Mesenchymal stem cell (in vitro differentiated cells and primary cell): Measurements from ENCODE around the gene SNX27. TPM values are rescaled to one million over a fixed set of nuclear protein-coding genes. Genes with fewer than 3 reads are reported as not detected.

ENCODE experiments used
- DNase-seq: peaks from one replicate; pipeline ENCODE4 v3.0.0-alpha.2; 2013
- H2AFZ ChIP-seq: one replicate; pipeline ENCODE4 v1.6.1; 2013; ENCODE audit warnings: low read depth, mild to moderate bottlenecking, control low read depth, inconsistent platforms, low read length, moderate library complexity
- H2AK5ac ChIP-seq: 2 replicates; pipeline ENCODE4 v1.6.1; 2013; ENCODE audit warnings: low read length, moderate library complexity, mild to moderate bottlenecking, inconsistent platforms; ENCODE audit not compliant: severe bottlenecking
- H2BK120ac ChIP-seq: one replicate; pipeline ENCODE4 v1.6.1; 2013; ENCODE audit warnings: low read depth, mild to moderate bottlenecking, inconsistent platforms, low read length, moderate library complexity
- H2BK12ac ChIP-seq, 2 experiments: one replicate each; pipeline ENCODE4 v1.6.1; 2013; ENCODE audit warnings: inconsistent platforms in 2 of 2, low read length in 2 of 2, mild to moderate bottlenecking in 2 of 2, moderate library complexity in 2 of 2, control low read depth in 1 of 2
- H2BK15ac ChIP-seq: one replicate; pipeline ENCODE4 v1.6.1; 2013; ENCODE audit warnings: mild to moderate bottlenecking, low read depth, inconsistent platforms; ENCODE audit not compliant: poor library complexity, severe bottlenecking
- H2BK5ac ChIP-seq: 2 replicates; pipeline ENCODE4 v1.6.1; 2013; ENCODE audit warnings: low read depth, mild to moderate bottlenecking, low read length, control low read depth, inconsistent platforms; ENCODE audit not compliant: poor library complexity, severe bottlenecking
- H3K14ac ChIP-seq, 2 experiments: one replicate each; pipeline ENCODE4 v1.6.1; 2013; ENCODE audit warnings: inconsistent platforms in 2 of 2, low read length in 2 of 2, control low read depth in 1 of 2, mild to moderate bottlenecking in 1 of 2, moderate library complexity in 1 of 2
- H3K18ac ChIP-seq, 2 experiments: one replicate each; pipeline ENCODE4 v1.6.1; 2013; ENCODE audit warnings: inconsistent platforms in 2 of 2, low read length in 2 of 2, control low read depth in 1 of 2, low read depth in 1 of 2, mild to moderate bottlenecking in 1 of 2
- H3K23ac ChIP-seq, 2 experiments: one replicate each; pipeline ENCODE4 v1.6.1; 2013; ENCODE audit warnings: inconsistent platforms in 2 of 2, low read length in 2 of 2, mild to moderate bottlenecking in 2 of 2, moderate library complexity in 2 of 2, control low read depth in 1 of 2
- H3K27ac ChIP-seq: 2 replicates; pipeline ENCODE4 v1.5.1; 2013; ENCODE audit warnings: mild to moderate bottlenecking, moderate library complexity, low read length, control low read depth, inconsistent platforms; ENCODE audit not compliant: poor library complexity, severe bottlenecking
- H3K27me3 ChIP-seq, 2 experiments: 2 replicates each; pipeline versions ENCODE4 v1.6.1 to v1.7.0; 2013; ENCODE audit warnings: low read length in 2 of 2, mild to moderate bottlenecking in 2 of 2, moderate library complexity in 2 of 2, control low read depth in 1 of 2, inconsistent platforms in 1 of 2; ENCODE audit not compliant: control insufficient read depth in 1 of 2, insufficient read depth in 1 of 2
- H3K36me3 ChIP-seq, 2 experiments: 2 replicates each; pipeline versions ENCODE4 v1.6.1 to v1.7.0; 2013; ENCODE audit warnings: low read length in 2 of 2, control low read depth in 1 of 2, inconsistent platforms in 1 of 2, low read depth in 1 of 2, mild to moderate bottlenecking in 1 of 2; ENCODE audit not compliant: insufficient read depth in 2 of 2, control insufficient read depth in 1 of 2
- H3K4ac ChIP-seq, 2 experiments: one replicate each; pipeline ENCODE4 v1.6.1; 2013; ENCODE audit warnings: inconsistent platforms in 2 of 2, low read length in 2 of 2, mild to moderate bottlenecking in 2 of 2, moderate library complexity in 2 of 2, control low read depth in 1 of 2, low read depth in 1 of 2
- H3K4me1 ChIP-seq: 2 replicates; pipeline ENCODE4 v1.6.1; 2013; ENCODE audit warnings: low read depth, low read length, control low read depth; ENCODE audit not compliant: control insufficient read depth, insufficient read depth
- H3K4me2 ChIP-seq: 2 replicates; pipeline ENCODE4 v1.6.1; 2013; ENCODE audit warnings: low read length, mild to moderate bottlenecking, inconsistent platforms; ENCODE audit not compliant: poor library complexity, severe bottlenecking
- H3K4me3 ChIP-seq, 2 experiments: 2 replicates each; pipeline versions ENCODE4 v1.5.1 to v1.7.0; 2013; ENCODE audit warnings: low read length in 2 of 2, mild to moderate bottlenecking in 2 of 2, control low read depth in 1 of 2, low read depth in 1 of 2; ENCODE audit not compliant: insufficient read depth in 1 of 2
- H3K79me1 ChIP-seq: replicated peaks from 2 replicates; pipeline ENCODE4 v1.6.1; 2013; ENCODE audit warnings: mild to moderate bottlenecking, control low read depth, low read length, inconsistent platforms; ENCODE audit not compliant: poor library complexity, severe bottlenecking
- H3K9ac ChIP-seq: 2 replicates; pipeline ENCODE4 v1.7.0; 2013; ENCODE audit warnings: mild to moderate bottlenecking, low read length, moderate library complexity
- H3K9me3 ChIP-seq: 2 replicates; pipeline ENCODE4 v1.7.0; 2013; ENCODE audit warnings: mild to moderate bottlenecking, low read length; ENCODE audit not compliant: control insufficient read depth
- H4K8ac ChIP-seq: one replicate; pipeline ENCODE4 v1.6.1; 2013; ENCODE audit warnings: inconsistent platforms, mild to moderate bottlenecking, low read length, moderate library complexity
- H4K91ac ChIP-seq: one replicate; pipeline ENCODE4 v1.6.1; 2013; ENCODE audit warnings: mild to moderate bottlenecking, low read length, inconsistent platforms
- WGBS: methylation state at CpG from one replicate; pipeline ENCODE4 v1.1.7; 2013; ENCODE audit warnings: mixed read lengths; 5-methylcytosine and 5-hydroxymethylcytosine counted together
- polyA plus RNA-seq, 2 experiments: library from polyadenylated mRNA; stranded (reverse); fragments of 200-250 nt; gene quantifications; one replicate each; pipeline ENCODE4 v1.2.3, GENCODE V29; 2013

Gene SNX27
- polyA plus RNA-seq (2013, experiment 1 of 2), result 19.7 TPM
- 18.9 TPM for polyA plus RNA-seq (2013, experiment 2 of 2)

DNA sequence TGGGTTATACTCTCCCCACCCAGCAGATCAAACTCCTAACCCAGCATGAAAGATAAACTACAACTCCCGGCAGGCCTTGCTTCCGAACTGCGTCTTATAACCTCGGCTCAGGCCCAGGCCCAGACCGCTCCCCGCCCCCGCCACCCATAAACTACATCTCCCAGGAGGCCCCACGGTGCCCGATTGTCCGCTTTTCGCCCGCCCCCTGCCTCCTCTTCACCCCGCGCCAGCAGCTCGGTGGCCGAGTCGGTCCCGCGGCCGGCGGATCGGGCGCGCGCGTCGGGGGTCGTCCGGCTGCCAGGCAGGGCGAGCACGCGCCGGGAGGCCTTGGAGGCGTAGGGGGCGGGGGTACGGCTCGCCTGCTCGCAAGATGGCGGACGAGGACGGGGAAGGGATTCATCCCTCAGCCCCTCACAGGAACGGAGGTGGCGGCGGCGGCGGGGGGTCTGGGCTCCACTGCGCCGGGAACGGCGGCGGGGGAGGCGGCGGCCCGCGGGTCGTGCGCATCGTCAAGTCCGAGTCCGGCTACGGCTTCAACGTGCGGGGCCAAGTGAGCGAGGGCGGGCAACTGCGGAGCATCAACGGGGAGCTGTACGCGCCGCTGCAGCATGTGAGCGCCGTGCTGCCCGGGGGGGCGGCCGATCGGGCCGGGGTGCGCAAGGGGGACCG is at the start of gene SNX27:
Gene SNX27 (plus strand): TSS at position 219 of the 669 bp plus-strand sequence. CDS start 152 bp downstream, at position 371.
- Histone ChIP-seq H3K4me2 (peak within 1 kb of the TSS; percentile 93), H2BK15ac (peak within 1 kb of the TSS; percentile 100), H2BK120ac (peak within 1 kb of the TSS; percentile 92), H3K9me3 (no peaks in the 10 kb centered on the region), H3K4ac (peak within 1 kb of the TSS; percentile 87 to 99), H2AFZ (peak within 1 kb of the TSS; percentile 99), H3K4me1 (peaks cover 7% of the 10 kb centered on the region), H3K36me3 (peaks cover 0 to 8% of the 10 kb centered on the region in 2 experiments), H4K8ac (peak within 1 kb of the TSS; percentile 98), H3K18ac (peak within 1 kb of the TSS; percentile 96 to 99), H4K91ac (peak within 1 kb of the TSS; percentile 100), H2BK5ac (peak within 1 kb of the TSS; percentile 95), H3K79me1 (peaks cover 11% of the 10 kb centered on the region), H3K14ac (peak within 1 kb of the TSS in 1 of 2 experiments; percentile 98), H3K27me3 (no peaks in the 10 kb centered on the region), H3K4me3 (peak within 1 kb of the TSS; percentile 90 to 100), H2AK5ac (no peak within 1 kb of the TSS), H3K9ac (peak within 1 kb of the TSS; percentile 88), H2BK12ac (peak within 1 kb of the TSS; percentile 39 to 90), H3K27ac (no peak within 1 kb of the TSS), H3K23ac (peak within 1 kb of the TSS; percentile 96 to 99)
- DNase-seq, result peak; percentile 95
- 1% methylated on average over 63 of the region's 79 CpGs for WGBS

DNA sequence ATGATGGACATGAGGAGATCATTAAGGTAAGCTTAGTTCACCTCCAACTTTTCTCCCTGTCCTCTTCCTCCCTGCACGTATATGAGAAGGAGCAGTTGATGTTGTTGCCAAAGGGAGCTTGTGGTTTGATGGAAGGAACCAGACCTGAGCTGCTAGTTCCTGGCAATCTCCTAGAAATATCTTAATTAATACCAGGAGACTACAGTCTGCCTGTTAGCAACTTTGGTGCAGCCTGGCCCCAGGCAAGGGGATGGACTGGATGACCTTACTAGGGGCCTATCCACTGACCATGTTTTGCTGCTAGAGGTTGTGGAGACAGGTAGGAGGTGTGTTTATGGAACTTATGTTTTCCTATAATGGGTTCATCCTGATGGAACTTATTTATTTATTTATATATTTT is 49.2 kb upstream of the SNX27 start:
- no peak overlapping the region for H2BK120ac ChIP-seq
- no peak overlapping the region for H3K18ac ChIP-seq
- no CpG with 5 or more reads among the region's 1 CpG for WGBS
- peaks cover 15 to 40% of the 10 kb centered on the region in 2 experiments for H3K36me3 ChIP-seq
- H4K8ac ChIP-seq, result no peak overlapping the region
- no peak overlapping the region for H3K4me3 ChIP-seq
- no peak overlapping the region for H2AFZ ChIP-seq
- peaks cover 34% of the 10 kb centered on the region for H3K79me1 ChIP-seq
- H2BK5ac ChIP-seq, result no peak overlapping the region
- H2BK15ac ChIP-seq, result no peak overlapping the region
- H3K23ac ChIP-seq, result no peak overlapping the region
- no peak overlapping the region for H3K14ac ChIP-seq
- DNase-seq, result no peak
- no peak overlapping the region for H2AK5ac ChIP-seq
- H4K91ac ChIP-seq, result no peak overlapping the region
- no peak overlapping the region for H3K27ac ChIP-seq
- H2BK12ac ChIP-seq, result no peak overlapping the region
- H3K27me3 ChIP-seq, result no peaks in the 10 kb centered on the region
- H3K4me1 ChIP-seq, result peaks cover 2% of the 10 kb centered on the region
- H3K9me3 ChIP-seq, result no peaks in the 10 kb centered on the region
- H3K9ac ChIP-seq, result no peak overlapping the region
- H3K4me2 ChIP-seq, result no peak overlapping the region
- H3K4ac ChIP-seq, result no peak overlapping the region

DNA sequence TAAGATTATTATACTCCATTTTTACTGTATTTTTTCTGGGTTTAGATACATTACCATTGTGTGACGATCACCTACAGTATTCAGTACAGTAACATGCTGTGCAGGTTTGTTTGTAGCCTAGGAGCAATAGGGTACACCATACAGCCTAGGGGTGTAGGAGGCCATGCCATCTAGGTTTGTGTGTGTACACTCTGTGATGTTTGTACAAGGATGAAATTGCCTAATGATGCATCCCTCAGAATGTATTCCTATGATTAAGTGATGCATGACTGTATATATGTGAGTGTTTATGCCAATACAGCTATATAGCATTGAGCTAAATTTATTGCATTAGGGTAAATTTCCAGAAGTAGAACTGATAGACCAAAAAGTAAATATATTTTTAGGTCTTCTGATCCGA is 48.5 kb upstream of the SNX27 start:
- WGBS, result 80% methylated on average over 1 of the region's 2 CpGs
- H3K4me1 ChIP-seq, result peaks cover 2% of the 10 kb centered on the region

DNA sequence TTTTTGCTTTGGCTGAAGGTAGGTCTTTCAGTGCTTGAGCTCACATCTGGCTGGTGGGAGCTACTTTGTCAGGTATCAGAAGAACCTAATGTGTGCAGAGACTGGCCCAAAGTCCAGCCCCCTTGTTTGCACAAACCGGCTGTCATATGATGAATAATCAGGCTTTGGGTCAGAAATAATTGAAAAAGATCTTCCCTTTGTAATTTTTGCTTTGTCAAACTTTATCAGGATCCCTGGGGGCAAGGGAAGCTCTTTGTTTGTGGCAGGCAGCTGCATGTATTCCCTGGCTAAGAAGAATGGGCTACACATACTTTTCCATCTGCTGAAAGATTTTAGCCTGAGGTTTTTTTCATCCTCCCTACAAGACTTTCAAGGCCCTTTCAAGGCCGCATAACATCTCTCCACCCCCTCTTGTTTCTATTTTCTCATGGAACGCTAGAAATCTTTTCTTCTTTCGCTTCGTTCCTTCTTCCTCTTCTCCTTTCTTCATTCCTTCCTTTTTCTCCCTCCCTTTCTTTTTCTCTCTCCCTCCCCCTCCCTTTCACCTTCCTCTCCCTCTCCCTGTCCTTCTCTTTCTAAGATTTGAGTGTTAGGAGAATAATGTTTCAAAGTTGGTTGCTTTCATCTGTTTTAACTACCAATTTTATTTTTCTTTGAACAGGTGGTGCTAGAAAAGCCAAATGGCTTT is 46.2 kb upstream of the SNX27 start:
- H2BK5ac ChIP-seq, result no peak overlapping the region
- H2AFZ ChIP-seq, result no peak overlapping the region
- no peak overlapping the region for H3K14ac ChIP-seq
- H3K4me1 ChIP-seq, result peaks cover 8% of the 10 kb centered on the region
- H3K4me3 ChIP-seq, result no peak overlapping the region
- no peak overlapping the region for H2BK12ac ChIP-seq
- H3K23ac ChIP-seq, result no peak overlapping the region
- no peak overlapping the region for H2AK5ac ChIP-seq
- no peak overlapping the region for H3K27ac ChIP-seq
- H2BK120ac ChIP-seq, result no peak overlapping the region
- no peak overlapping the region for H3K4ac ChIP-seq
- no peak for DNase-seq
- no peaks in the 10 kb centered on the region for H3K9me3 ChIP-seq
- H3K36me3 ChIP-seq, result peaks cover 15 to 59% of the 10 kb centered on the region in 2 experiments
- no peaks in the 10 kb centered on the region for H3K27me3 ChIP-seq
- no peak overlapping the region for H4K91ac ChIP-seq
- 91% methylated on average over 5 of the region's 5 CpGs for WGBS
- no peak overlapping the region for H3K18ac ChIP-seq
- H3K9ac ChIP-seq, result peak overlapping the region; percentile 8
- no peak overlapping the region for H3K4me2 ChIP-seq
- no peak overlapping the region for H2BK15ac ChIP-seq
- H4K8ac ChIP-seq, result no peak overlapping the region
- peaks cover 37% of the 10 kb centered on the region for H3K79me1 ChIP-seq

More for the DNA sequence above, 48.5 kb upstream of the SNX27 start:
- Histone ChIP-seq H3K9me3 (no peaks in the 10 kb centered on the region), H2BK15ac (no peak overlapping the region), H2BK5ac (no peak overlapping the region), H2AFZ (no peak overlapping the region), H3K18ac (no peak overlapping the region), H2BK120ac (no peak overlapping the region), H4K91ac (no peak overlapping the region), H3K27ac (no peak overlapping the region), H3K36me3 (peaks cover 15 to 39% of the 10 kb centered on the region in 2 experiments), H3K27me3 (no peaks in the 10 kb centered on the region), H3K4me2 (no peak overlapping the region), H2BK12ac (no peak overlapping the region), H3K14ac (no peak overlapping the region), H3K79me1 (peaks cover 33% of the 10 kb centered on the region), H3K23ac (no peak overlapping the region), H3K9ac (no peak overlapping the region), H4K8ac (no peak overlapping the region), H3K4me3 (no peak overlapping the region), H3K4ac (no peak overlapping the region), H2AK5ac (no peak overlapping the region)
- no peak for DNase-seq
